GM03348 (cell line): ENCODE measurements around the gene SLC6A6.

ENCODE experiments used
- DNase-seq: peaks from one replicate; pipeline ENCODE4 v3.0.0; 2012; ENCODE audit warnings: low spot score

SLC6A6 gene

GRCh38 chr3:14524311-14524711 lies 121.9 kb downstream of the SLC6A6 start:
- no peak for DNase-seq

GRCh38 chr3:14524920-14525660 lies 122.7 kb downstream of the SLC6A6 start:
- no peak for DNase-seq

- peak; percentile 86 for DNase-seq
These were observed 123.6 kb downstream of the SLC6A6 start for GRCh38 chr3:14525685-14526631.

- no peak for DNase-seq
These were observed 125.7 kb downstream of the SLC6A6 start for GRCh38 chr3:14528081-14528480.

GRCh38 chr3:14531856-14532395 lies 129.5 kb downstream of the SLC6A6 start:
- DNase-seq: no peak

- DNase-seq: no peak
These were observed 130.5 kb downstream of the SLC6A6 start for GRCh38 chr3:14532691-14533456.

GRCh38 chr3:14533457-14533958 lies 131.1 kb downstream of the SLC6A6 start:
- DNase-seq: no peak

GRCh38 chr3:14534516-14535191 lies 132.2 kb downstream of the SLC6A6 start:
- DNase-seq: no peak

- no peak for DNase-seq
These were observed 133.2 kb downstream of the SLC6A6 start for GRCh38 chr3:14535616-14536015.

GRCh38 chr3:14536055-14536815 lies 133.8 kb downstream of the SLC6A6 start:
- DNase-seq: no peak

GRCh38 chr3:14536837-14537589 lies 134.6 kb downstream of the SLC6A6 start:
- no peak for DNase-seq

GRCh38 chr3:14537590-14538450 lies 135.4 kb downstream of the SLC6A6 start:
- no peak for DNase-seq

- DNase-seq: no peak
These were observed 136.2 kb downstream of the SLC6A6 start for GRCh38 chr3:14538451-14539088.
